Dedifferentiated amniotic fluid mesenchymal stem cell (primary cell): ENCODE results near the gene CENPQ.
"Not testable (repeated sequence)": the region's sequence is repeated elsewhere in the genome, so short reads cannot be mapped to it uniquely, and the experiment has no call there.

Experiments used
- DNase-seq: peaks from one replicate; pipeline ENCODE4 v3.0.0-alpha.2; 2016; ENCODE audit errors: extremely low spot score

The CENPQ gene, protein sequence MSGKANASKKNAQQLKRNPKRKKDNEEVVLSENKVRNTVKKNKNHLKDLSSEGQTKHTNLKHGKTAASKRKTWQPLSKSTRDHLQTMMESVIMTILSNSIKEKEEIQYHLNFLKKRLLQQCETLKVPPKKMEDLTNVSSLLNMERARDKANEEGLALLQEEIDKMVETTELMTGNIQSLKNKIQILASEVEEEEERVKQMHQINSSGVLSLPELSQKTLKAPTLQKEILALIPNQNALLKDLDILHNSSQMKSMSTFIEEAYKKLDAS

DNA sequence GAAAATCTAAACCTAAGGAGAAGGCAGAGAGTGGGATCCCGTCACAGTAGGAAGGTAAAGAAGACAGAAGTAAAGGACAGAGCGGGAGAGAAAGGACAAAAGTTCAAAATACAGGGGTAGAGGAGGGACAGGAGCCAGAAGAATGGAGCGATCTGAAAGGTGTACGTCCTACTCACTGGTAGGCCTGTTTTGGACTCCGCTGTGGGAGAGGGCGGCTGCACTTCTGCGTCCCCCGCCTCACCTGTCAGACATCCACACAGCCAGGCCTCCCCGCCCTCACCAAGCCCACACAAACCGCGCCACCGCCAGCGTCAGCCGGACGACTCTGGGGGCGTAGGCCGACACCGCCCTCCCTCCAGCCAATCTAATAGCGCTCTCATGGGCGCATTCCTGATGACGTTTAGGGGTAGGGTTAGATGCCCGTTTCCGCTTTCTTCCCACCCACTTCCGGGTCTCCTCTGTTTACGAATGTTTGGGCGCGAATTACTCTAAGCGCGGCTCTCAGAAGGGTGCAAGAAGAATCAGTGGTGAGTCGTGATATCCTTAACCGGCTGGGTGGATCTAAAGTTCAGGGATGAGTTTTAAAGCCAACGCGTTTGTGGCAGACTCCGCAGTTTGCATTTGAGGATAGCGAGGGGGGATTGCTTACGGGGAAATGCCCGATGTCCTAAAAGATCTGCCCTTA lies at the start of gene CENPQ, which contains the start of gene MMUT:
Gene CENPQ, plus strand, starts transcription at position 444 of the 685 bp plus-strand sequence. CDS start 6,807 bp downstream, outside the sequence.
Gene MMUT, minus strand, starts transcription at position 327 of the 685 bp plus-strand sequence. CDS start 3,787 bp downstream, outside the sequence.
- peak; percentile 97 for DNase-seq

DNA sequence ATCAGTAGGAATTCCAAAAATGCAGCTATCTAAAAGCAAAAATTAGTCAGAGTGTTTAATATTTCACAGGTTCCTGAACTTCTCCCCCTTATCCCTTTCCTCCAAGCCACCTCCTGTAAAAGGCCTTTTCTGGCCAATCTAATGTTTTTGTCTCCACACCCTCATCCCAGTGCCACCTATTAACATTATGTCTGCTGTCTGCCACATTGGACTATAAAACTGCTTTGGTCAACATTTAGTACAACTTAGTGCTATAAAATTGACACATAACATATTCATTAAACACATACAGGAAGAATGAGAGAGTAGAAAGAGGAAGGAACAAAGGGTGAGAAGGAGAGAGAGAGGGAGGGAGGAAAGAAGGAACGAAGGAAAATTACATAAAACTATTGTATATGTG lies 47.8 kb upstream of the CENPQ start:
- DNase-seq = no peak

- no peak for DNase-seq
These were observed 47.0 kb upstream of the CENPQ start for GRCh38 chr6:49416195-49416594.

DNA sequence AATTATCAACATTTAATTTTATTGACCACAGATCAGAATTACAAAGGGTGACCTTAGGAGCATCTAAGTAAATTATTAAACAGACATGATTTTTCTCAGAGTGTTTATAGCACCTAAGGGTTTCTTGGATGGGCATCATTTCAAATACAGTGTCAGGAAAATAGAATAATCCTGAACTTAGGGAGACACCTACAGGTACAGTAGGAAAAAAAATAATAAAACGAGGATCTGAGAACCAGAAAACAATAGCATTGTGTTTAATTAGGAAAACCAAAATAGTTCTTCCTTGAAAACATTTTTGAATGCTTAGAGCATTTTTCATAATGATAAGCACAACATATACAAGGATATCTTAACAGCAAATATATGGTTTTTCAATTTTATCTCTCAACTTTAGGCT lies 39.4 kb upstream of the CENPQ start:
- no peak for DNase-seq

DNA sequence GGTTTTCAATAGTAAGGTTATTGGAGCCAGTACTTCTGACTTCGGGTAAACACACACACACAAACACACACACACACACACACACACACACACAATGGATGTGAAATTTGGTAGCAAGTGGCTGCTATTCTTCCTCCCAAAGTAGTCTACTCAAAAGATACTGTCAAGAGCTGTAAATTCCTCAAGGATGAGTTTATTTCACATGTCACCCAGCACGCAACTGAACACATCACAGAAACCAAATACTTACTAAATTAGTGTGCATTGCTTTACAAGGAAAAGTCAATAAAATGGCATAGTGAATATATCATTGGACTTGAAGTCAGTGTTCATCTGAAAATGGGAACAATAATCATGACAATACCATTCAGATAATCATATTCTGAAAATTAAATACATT lies 33.0 kb upstream of the CENPQ start:
- DNase-seq = no peak

DNA sequence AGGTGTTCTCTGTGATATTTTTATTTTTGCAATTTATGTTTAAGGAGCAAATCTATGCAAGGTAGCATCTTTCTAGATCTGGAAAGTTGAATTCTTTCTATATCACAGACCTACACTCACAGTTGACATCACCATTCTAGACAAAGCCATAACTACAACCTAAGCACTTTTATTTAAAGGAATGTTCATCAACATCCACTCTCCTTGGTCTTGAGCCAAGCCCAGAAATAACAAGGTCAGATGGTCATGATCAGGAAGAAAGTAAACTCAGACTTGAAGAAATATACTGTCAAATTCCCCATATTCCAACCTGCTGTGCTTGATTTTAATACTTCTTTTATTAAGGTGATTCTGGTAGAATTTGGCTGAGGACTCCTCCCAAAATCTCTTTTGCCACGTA lies 32.3 kb upstream of the CENPQ start:
- no peak for DNase-seq

GRCh38 chr6:49453221-49453620 lies 9.9 kb upstream of the CENPQ start:
- DNase-seq = no peak

DNA sequence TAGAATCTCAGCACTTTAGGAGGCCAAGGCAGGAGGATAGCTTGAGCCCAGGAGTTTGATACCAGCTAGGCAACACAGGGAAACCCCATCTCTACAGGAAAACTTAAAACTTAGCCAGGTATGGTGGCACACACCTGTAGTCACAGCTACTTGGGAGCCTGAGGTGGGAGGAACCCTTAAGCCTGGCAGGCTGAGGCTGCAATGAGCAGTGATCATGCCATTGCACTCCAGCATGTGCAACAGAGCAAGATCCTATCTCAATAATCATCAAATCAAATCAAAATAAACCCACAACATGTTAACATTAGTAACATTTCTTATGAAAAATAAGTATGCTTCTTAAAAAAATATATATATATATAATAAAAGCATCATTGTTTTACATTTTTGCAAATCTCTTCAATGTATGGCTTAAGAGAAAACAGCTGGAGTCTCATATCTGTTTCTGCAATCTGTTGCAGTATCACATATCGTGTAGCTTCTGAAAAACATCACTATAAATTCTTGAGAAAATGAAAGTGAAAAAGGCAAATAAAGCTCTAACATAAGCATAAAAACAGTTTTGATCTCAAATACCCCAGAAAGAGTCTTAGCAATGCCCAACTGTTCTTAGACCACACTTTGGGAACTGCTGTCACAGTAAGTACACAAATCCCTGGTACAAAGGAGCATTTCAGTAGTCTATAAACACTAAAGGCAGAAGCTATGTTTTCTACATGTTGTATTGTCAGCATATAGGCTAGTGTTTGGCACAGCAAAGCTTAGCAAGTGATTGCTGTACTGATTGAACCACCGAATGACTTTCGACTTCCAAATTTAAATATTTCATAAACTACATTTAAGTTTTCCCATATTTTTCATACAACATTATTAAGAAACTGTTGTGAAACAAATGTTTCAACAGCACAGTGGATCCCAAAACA lies 8.1 kb upstream of the CENPQ start:
- no peak for DNase-seq

DNA sequence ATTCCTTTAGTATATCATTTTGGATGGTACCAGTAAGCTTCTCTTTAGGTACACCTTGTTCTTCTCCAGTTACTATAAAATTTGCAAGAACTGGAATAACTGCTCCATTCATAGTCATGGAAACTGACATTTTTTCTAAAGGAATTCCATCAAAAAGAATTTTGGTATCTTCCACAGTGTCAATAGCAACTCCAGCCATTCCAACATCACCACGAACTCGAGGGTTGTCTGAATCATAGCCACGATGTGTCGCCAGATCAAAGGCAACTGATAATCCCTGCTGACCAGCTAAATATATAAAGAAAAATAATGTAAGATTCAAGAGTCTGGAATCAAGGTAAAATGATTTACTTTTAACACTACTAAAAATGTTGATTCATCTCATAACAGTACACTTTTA lies 5.4 kb upstream of the CENPQ start:
- no peak for DNase-seq

DNA sequence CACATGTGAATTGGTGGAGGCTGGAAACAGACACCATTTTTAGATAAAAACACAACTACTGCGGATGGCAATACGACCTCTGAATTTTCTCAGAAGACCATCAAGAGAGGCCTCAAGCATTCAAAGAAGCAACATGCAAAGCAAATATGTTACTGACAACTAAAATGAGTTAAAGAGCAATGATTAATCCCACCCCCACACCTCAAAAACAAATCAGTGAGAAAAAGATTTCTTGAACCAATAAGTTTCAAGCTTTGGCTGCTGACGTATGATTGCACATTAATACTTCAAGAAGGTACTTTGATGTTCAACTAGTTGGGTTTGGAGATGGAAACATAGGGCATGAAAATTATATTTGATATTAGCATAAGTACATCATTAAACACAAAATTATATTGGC lies 1.1 kb upstream of the CENPQ start:
- no peak for DNase-seq

DNA sequence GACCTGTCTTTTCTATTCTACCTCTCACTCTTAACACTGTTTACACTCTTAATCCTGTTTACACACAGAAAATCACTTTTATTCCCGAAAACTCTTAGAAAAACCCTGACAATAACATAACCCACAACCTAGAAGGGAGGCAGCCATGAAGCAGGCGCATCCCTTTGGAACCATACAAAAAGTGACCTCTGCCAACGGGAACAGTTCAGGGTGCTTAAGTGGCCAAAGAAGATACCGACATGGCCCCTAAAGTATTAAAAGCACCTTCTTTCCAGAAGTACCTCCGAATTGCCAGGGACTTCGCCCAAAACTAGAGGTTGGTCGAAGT lies 607 bp upstream of the CENPQ start:
- DNase-seq = no peak

DNA sequence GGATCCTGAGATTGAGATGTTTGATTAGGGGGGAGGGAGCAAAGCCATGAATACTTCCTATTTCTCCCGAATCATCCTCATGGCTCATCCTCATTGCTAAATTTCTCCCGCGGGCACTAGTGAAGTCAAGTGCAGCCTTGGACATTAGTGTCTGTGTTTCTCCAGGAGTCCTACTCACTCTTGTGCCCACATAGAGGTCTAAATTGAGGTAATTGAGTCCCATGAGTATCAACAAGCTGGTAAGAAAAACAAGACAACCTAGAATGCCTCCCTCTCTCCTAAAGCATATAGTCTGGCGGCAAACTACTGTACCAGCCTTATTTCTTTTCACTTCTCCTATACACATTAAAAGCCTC lies 420 bp downstream of the CENPQ start:
- DNase-seq = no peak

DNA sequence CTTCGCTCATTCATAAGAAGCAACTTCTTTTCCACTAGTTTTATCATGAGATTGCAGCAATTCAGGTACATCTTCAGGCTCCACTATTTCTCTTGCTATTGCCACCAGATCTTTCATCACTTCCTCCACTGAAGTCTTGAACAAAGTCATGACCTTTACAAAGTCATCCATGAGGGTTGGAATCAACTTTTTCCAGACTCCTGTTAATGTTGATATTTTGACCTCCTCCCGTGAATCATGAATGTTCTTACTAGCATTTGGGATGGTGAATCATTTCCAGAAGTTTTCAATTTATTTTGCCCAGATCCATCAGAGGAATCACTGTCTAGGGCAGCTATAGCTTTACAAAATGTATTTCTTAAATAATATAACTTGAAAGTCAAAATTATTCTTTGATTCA lies 1.5 kb downstream of the CENPQ start:
- no peak for DNase-seq

GRCh38 chr6:49468042-49468441 lies 4.9 kb downstream of the CENPQ start:
- DNase-seq = no peak

GRCh38 chr6:49476564-49476963 lies 13.4 kb downstream of the CENPQ start:
- not testable (repeated sequence) for DNase-seq

GRCh38 chr6:49479308-49479970 lies 16.3 kb downstream of the CENPQ start:
- no peak for DNase-seq

- DNase-seq = not testable (repeated sequence)
These were observed 18.7 kb downstream of the CENPQ start for GRCh38 chr6:49481846-49482245.

GRCh38 chr6:49483380-49483779 lies 20.2 kb downstream of the CENPQ start:
- DNase-seq = not testable (repeated sequence)

DNA sequence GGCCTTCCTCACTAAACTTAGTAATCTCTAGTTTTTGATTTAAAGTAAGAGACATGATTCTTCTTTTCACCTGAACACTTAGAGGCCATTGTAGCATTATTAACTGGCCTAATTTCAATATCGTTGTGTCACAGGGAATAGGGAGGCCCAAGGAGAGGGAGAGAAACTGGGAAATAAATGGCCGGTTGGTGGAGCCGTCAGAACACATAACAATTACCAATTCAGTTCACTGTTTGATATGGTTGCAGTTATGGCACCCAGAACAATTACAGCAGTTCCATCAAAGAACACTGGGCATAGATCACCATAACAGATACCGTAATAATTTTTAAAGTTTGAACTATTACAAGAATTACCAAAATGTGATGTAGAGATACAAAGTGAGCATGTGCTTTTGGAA lies 27.5 kb downstream of the CENPQ start:
- DNase-seq = no peak

DNA sequence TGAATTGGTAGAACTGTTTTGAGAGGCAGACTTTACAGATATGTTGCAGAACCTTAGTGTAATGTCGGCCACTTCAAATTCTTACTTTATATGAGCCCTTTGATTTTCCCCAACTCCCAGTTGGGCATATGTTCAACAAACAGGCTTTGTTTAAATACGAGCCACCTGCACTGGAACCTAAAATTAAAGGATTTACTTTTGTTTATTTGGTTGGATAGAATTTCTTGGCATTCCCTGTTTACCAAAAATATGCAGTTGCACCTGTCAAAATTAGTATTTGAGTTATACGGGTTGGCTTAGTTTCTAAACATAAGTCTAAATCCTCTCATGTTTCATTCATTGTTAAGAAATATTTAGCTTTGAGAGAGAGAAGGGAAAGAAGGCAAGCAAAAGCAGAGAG lies 34.1 kb downstream of the CENPQ start:
- no peak for DNase-seq

DNA sequence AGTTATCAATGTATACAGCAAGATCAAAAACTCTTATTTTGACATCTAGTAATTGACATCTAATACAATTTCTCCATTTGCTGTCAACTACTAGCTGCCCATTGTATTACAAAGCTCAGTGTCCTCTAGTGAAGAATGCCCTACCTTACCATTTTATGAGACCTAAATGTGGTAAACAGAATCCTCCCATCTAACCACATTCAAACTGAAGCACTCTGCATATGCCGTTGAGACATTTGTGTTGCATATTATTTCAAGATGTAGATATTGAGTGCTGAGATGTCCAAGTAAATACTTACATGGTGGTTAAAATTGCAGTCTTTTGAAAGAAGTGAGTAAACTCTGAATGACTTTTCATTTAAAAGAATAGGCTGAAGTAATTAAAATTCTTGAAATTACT lies 36.0 kb downstream of the CENPQ start:
- no peak for DNase-seq

DNA sequence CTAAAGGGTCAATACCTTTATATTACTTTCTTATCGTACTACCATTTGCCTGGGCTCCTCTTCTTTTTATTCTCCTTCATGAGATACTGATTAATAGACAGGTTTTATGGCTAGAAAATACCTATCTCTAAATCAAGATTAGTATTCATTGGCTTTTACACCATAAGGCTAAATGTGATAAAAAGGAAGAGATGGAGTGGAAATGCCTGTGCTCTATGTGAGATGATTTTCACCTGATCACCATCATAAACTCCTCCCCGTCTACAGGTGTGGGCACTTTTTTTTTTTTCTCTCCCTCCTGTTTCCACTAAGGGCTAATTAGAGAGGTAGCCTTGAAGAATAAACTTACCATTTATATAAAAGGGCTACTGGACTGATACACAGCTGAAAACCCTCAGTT lies 36.5 kb downstream of the CENPQ start, which contains the start of gene GLYATL3:
Gene GLYATL3, plus strand, starts transcription at position 301 of the 400 bp plus-strand sequence. CDS start 12,068 bp downstream, outside the sequence.
- no peak for DNase-seq
